H9 (cell line): ENCODE data around the gene GALNT17. TPM values are rescaled to one million over a fixed set of nuclear protein-coding genes. Genes with fewer than 3 reads are reported as not detected.

Experiments
- DNase-seq: peaks from one replicate; pipeline ENCODE4 v3.0.0-alpha.2; 2017
- H2AFZ ChIP-seq: one replicate; pipeline ENCODE4 v1.6.1; 2013; ENCODE audit warnings: mild to moderate bottlenecking, low read length, control low read depth, moderate library complexity
- H2AK5ac ChIP-seq: 2 replicates; pipeline ENCODE4 v1.6.1; 2013; ENCODE audit warnings: low read length, control low read depth, mixed read lengths; ENCODE audit not compliant: insufficient read length
- H2BK120ac ChIP-seq: one replicate; pipeline ENCODE4 v1.6.1; 2013; ENCODE audit warnings: low read depth, mild to moderate bottlenecking, low read length, control low read depth, inconsistent platforms; ENCODE audit not compliant: poor library complexity, severe bottlenecking
- H2BK12ac ChIP-seq: 2 replicates; pipeline ENCODE4 v1.6.1; 2013; ENCODE audit warnings: low read length, control low read depth, mixed read lengths, low read depth; ENCODE audit not compliant: insufficient read length
- H2BK15ac ChIP-seq: 2 replicates; pipeline ENCODE4 v1.6.1; 2013; ENCODE audit warnings: low read depth, low read length, control low read depth
- H2BK20ac ChIP-seq: one replicate; pipeline ENCODE4 v1.6.1; 2013; ENCODE audit warnings: low read depth, mild to moderate bottlenecking, low read length, control low read depth, inconsistent platforms; ENCODE audit not compliant: poor library complexity, severe bottlenecking
- H2BK5ac ChIP-seq: 2 replicates; pipeline ENCODE4 v1.6.1; 2013; ENCODE audit warnings: low read length, control low read depth, mixed read lengths; ENCODE audit not compliant: insufficient read length
- H3K14ac ChIP-seq: 2 replicates; pipeline ENCODE4 v1.6.1; 2013; ENCODE audit warnings: low read length, control low read depth; ENCODE audit not compliant: insufficient read depth
- H3K18ac ChIP-seq: 2 replicates; pipeline ENCODE4 v1.6.1; 2013; ENCODE audit warnings: low read depth, mild to moderate bottlenecking, mixed read lengths, low read length, control low read depth; ENCODE audit not compliant: insufficient read length
- H3K23ac ChIP-seq: 2 replicates; pipeline ENCODE4 v1.6.1; 2013; ENCODE audit warnings: low read length, control low read depth, mixed read lengths, low read depth; ENCODE audit not compliant: insufficient read length
- H3K23me2 ChIP-seq: 2 replicates; pipeline ENCODE4 v1.6.1; 2013; ENCODE audit warnings: low read depth, mild to moderate bottlenecking, mixed read lengths, low read length, control low read depth; ENCODE audit not compliant: insufficient read length, poor library complexity, severe bottlenecking
- H3K27ac ChIP-seq: 2 replicates; pipeline ENCODE4 v1.5.1; 2013; ENCODE audit warnings: low read length, control low read depth, mixed read lengths, low read depth; ENCODE audit not compliant: insufficient read length
- H3K27me3 ChIP-seq: 2 replicates; pipeline ENCODE4 v1.6.1; 2013; ENCODE audit warnings: low read length, control low read depth, inconsistent platforms; ENCODE audit not compliant: insufficient read depth
- H3K4ac ChIP-seq: 2 replicates; pipeline ENCODE4 v1.6.1; 2013; ENCODE audit warnings: low read depth, mild to moderate bottlenecking, control low read depth, inconsistent platforms, low read length, moderate library complexity
- H3K4me1 ChIP-seq: 2 replicates; pipeline ENCODE4 v1.6.1; 2013; ENCODE audit warnings: low read length, control low read depth, inconsistent platforms; ENCODE audit not compliant: insufficient read depth
- H3K4me2 ChIP-seq: 2 replicates; pipeline ENCODE4 v1.6.1; 2013; ENCODE audit warnings: low read length, control low read depth, mixed read lengths; ENCODE audit not compliant: insufficient read length, insufficient read depth
- H3K56ac ChIP-seq: 2 replicates; pipeline ENCODE4 v1.6.1; 2013; ENCODE audit warnings: low read depth, mild to moderate bottlenecking, mixed read lengths, low read length, control low read depth; ENCODE audit not compliant: insufficient read length
- H3K79me1 ChIP-seq: 2 replicates; pipeline ENCODE4 v1.6.1; 2013; ENCODE audit warnings: low read depth, mild to moderate bottlenecking, moderate library complexity, low read length, control low read depth, inconsistent platforms; ENCODE audit not compliant: insufficient read depth, poor library complexity, severe bottlenecking
- H3K79me2 ChIP-seq: 2 replicates; pipeline ENCODE4 v1.6.1; 2013; ENCODE audit warnings: low read length, control low read depth, inconsistent platforms; ENCODE audit not compliant: insufficient read depth
- H3K9ac ChIP-seq: 2 replicates; pipeline ENCODE4 v1.6.1; 2013; ENCODE audit warnings: low read length, control low read depth, mixed read lengths; ENCODE audit not compliant: insufficient read length; ENCODE audit errors: extremely low read depth
- H3K9me3 ChIP-seq: one replicate; pipeline ENCODE4 v1.6.1; 2013; ENCODE audit warnings: low read depth, low read length, inconsistent platforms; ENCODE audit not compliant: control insufficient read depth
- H3T11ph ChIP-seq: one replicate; pipeline ENCODE4 v1.6.1; 2013; ENCODE audit warnings: mild to moderate bottlenecking, low read length, control low read depth, inconsistent platforms
- H4K20me1 ChIP-seq: one replicate; pipeline ENCODE4 v1.6.1; 2013; ENCODE audit not compliant: control insufficient read depth, insufficient read length, insufficient read depth
- H4K5ac ChIP-seq: 2 replicates; pipeline ENCODE4 v1.6.1; 2013; ENCODE audit warnings: low read depth, mild to moderate bottlenecking, mixed read lengths, low read length, control low read depth; ENCODE audit not compliant: insufficient read length
- H4K8ac ChIP-seq: replicated peaks from 2 replicates; pipeline ENCODE4 v1.6.1; 2013; ENCODE audit warnings: low read length, control low read depth, mixed read lengths, low read depth; ENCODE audit not compliant: insufficient read length
- H4K91ac ChIP-seq: 2 replicates; pipeline ENCODE4 v1.6.1; 2013; ENCODE audit warnings: low read depth, mild to moderate bottlenecking, moderate library complexity, mixed read lengths, low read length, control low read depth; ENCODE audit not compliant: insufficient read length
- H3K27ac Mint-ChIP-seq, 3 experiments: 2 replicates in 2 of 3; 3 replicates in 1 of 3; pipeline ENCODE4 v1.8.0; 2020 to 2021; ENCODE audit warnings: mixed read lengths in 3 of 3, mild to moderate bottlenecking in 1 of 3, moderate library complexity in 1 of 3
- H3K27me3 Mint-ChIP-seq: 2 replicates; pipeline ENCODE4 v1.8.0; 2021; ENCODE audit warnings: low read depth, mild to moderate bottlenecking, moderate library complexity, mixed read lengths
- H3K36me3 Mint-ChIP-seq, 3 experiments: 2 replicates in 2 of 3; 3 replicates in 1 of 3; pipeline ENCODE4 v1.8.0; 2020 to 2021; ENCODE audit warnings: low read depth in 3 of 3, mixed read lengths in 3 of 3; ENCODE audit not compliant: insufficient read depth in 1 of 3
- H3K4me1 Mint-ChIP-seq, 2 experiments: 2 replicates each; pipeline ENCODE4 v1.8.0; 2020; ENCODE audit warnings: mixed read lengths in 2 of 2
- H3K4me3 Mint-ChIP-seq, 2 experiments: 2 replicates in 1 of 2; 3 replicates in 1 of 2; pipeline ENCODE4 v1.8.0; 2020 to 2021; ENCODE audit warnings: mild to moderate bottlenecking in 2 of 2, mixed read lengths in 2 of 2, moderate library complexity in 1 of 2
- H3K9me3 Mint-ChIP-seq, 2 experiments: 2 replicates in 1 of 2; 3 replicates in 1 of 2; pipeline ENCODE4 v1.8.0; 2020; ENCODE audit warnings: mild to moderate bottlenecking in 2 of 2, mixed read lengths in 2 of 2, moderate library complexity in 1 of 2
- CTCF ChIP-seq: fragments of 200-600 bp; sonication (generic); conservative IDR thresholded peaks from 3 replicates; pipeline ENCODE4 v1.8.0; 2021; ENCODE audit warnings: antibody characterized with exemption, mild to moderate bottlenecking
- WGBS: extraction: QIAGEN DNeasy Blood & Tissue Kit; methylation state at CpG from one replicate; pipeline ENCODE4 v1.1.7; 2013; ENCODE audit warnings: missing lambda C conversion rate, low lambda C conversion rate, mixed read lengths; ENCODE audit not compliant: insufficient read length; ENCODE audit errors: extremely low coverage; 5-methylcytosine and 5-hydroxymethylcytosine counted together
- total RNA-seq: library from RNA; stranded (reverse); gene quantifications from 2 replicates; pipeline ENCODE4 v1.2.1, GENCODE V29; 2021

The GALNT17 gene
- total RNA-seq, 1 experiment from 2014 or later, result 43.2 TPM

GRCh38 chr7:71221049-71221448, 89.1 kb downstream of the GALNT17 start:
- Histone ChIP-seq H3K4ac (no peak overlapping the region), H3K4me1 (no peaks in the 10 kb centered on the region), H3K79me2 (peaks cover 11% of the 10 kb centered on the region), H2BK20ac (no peak overlapping the region), H3K27ac (no peak overlapping the region), H2BK15ac (no peak overlapping the region), H3K9me3 (no peaks in the 10 kb centered on the region), H2AK5ac (no peak overlapping the region), H3K27me3 (no peaks in the 10 kb centered on the region), H3K9ac (no peak overlapping the region), H4K5ac (no peak overlapping the region), H4K20me1 (no peaks in the 10 kb centered on the region), H3K23ac (no peak overlapping the region), H3K14ac (no peak overlapping the region), H4K8ac (no peak overlapping the region), H2BK5ac (no peak overlapping the region), H2BK120ac (no peak overlapping the region), H3K18ac (no peak overlapping the region), H3T11ph (no peak overlapping the region), H4K91ac (no peak overlapping the region), H3K4me2 (no peak overlapping the region), H2AFZ (no peak overlapping the region), H3K56ac (no peak overlapping the region), H3K23me2 (no peaks in the 10 kb centered on the region), H2BK12ac (no peak overlapping the region), H3K79me1 (peaks cover under 1% of the 10 kb centered on the region)
- Mint-ChIP-seq H3K27ac (no peak overlapping the region), H3K27me3 (no peaks in the 10 kb centered on the region), H3K4me1 (peaks cover 24 to 27% of the 10 kb centered on the region in 2 experiments), H3K9me3 (peaks cover 2 to 12% of the 10 kb centered on the region in 2 experiments), H3K4me3 (no peak overlapping the region), H3K36me3 (peaks cover 17 to 47% (median 26%) of the 10 kb centered on the region in 3 experiments)
- DNase-seq, result no peak
- TF ChIP-seq CTCF, result no peak
- no CpG with 5 or more reads among the region's 1 CpG for WGBS
